Erythroblast (primary cell): ENCODE results near the gene UBE2Q2.

Experiments
- DNase-seq, 2 experiments: peaks; one replicate each; lab custom pipeline; 2025; lab: John Stamatoyannopoulos, UW
- GATA1 ChIP-seq: IDR thresholded peaks from 2 replicates; pipeline ENCODE4 v1.6.1; 2011; ENCODE audit warnings: low read depth, mild to moderate bottlenecking, control low read depth, low read length, moderate library complexity
- POLR2A ChIP-seq: IDR thresholded peaks from 2 replicates; pipeline ENCODE4 v1.6.1; 2011; ENCODE audit warnings: mild to moderate bottlenecking, low read length

UBE2Q2 gene

GRCh38 chr15:75815811-75816719 is 27.2 kb upstream of the UBE2Q2 start:
- TF ChIP-seq GATA1 (no peak), POLR2A (no peak)
- peak in 1 of 2 experiments; percentile 25 for DNase-seq

GRCh38 chr15:75817138-75817935 is 25.9 kb upstream of the UBE2Q2 start:
- no peak for TF ChIP-seq POLR2A
- no peak for TF ChIP-seq GATA1
- DNase-seq = no peak

DNA sequence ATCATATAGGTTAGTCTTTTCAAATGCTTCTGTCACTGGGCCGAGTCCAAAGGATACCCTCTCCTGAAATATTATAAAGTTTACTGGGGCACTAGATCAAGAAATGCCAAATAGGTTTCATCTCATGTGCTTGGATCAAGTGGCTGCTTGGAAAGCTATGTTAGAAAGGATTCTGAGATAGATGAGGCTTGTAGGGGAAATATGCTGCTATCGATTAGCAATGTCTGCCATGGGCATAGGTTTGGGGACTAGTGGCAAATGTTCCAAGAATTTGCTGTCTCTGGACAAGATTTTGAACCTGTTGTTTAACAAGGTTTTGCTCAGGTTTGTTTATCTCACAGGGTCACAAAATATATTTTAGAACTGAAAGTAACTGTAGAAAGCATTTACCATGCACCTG is 23.0 kb upstream of the UBE2Q2 start:
- DNase-seq = no peak
- TF ChIP-seq GATA1 (no peak), POLR2A (no peak)

- no peak for DNase-seq
- TF ChIP-seq GATA1 (no peak), POLR2A (no peak)
Observed at GRCh38 chr15:75821786-75822345, 21.4 kb upstream of the UBE2Q2 start.

DNA sequence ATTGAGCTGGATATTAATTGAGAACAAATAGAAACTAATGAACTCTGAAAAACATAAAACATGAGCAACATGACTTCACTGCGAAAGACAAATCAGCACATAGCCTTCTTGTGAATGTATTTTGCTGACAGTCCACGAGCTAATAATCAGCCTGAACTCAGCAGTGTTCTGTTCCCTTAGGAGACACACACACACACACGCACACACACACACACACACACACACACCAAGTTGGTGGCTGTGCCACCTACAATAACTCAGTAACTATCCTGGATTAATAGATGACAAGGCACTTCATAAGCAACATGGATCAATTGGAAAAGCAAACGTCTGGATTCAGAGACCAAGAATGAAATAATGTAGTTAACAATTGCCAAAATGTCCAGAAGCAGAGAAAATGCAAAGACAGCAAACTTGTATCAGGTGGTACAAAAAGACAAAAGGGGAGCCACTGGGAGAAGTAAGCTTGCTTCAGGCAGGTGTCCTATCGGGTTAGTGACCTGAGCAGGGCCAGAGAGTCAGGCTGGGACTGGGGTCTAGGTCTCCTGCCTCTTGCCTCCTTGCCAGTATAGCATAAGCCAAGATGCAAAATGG is 20.5 kb upstream of the UBE2Q2 start:
- TF ChIP-seq POLR2A (no peak), GATA1 (no peak)

DNA sequence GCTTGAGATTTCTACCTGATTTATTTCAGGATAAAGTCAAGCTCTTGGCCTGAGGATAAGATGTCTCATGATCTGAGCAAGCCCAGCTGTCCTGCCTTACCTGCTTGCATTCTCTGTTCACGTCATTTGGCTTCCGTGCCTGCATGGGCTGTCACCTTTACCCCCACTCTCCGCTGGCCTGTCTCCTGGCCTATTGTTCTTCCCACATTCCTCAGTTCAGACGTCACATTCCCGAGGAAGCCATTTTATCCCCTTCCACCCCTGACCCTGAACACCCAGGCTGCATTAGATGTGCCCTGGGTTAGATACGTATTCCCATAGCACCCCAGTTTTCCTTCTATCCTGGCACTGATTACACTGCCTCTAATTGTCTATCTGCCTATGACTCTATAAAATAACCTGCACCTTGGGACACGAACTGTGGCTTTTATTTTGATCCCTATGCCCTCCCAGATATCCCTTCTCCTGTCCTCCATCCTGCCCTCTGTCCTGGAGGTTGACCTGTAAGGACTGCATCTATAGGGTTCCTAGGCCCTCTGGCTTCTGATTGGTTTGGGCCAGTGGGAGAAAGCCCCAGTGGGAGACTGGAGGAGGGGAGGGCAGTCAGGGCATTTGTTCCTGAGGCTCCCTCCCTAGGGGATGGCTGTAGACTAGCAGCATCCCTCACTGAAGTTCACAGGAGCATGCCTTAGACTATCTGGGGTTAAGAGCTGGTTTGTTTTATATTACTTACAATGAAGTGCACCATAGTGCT is 19.2 kb upstream of the UBE2Q2 start:
- no peak for TF ChIP-seq POLR2A
- DNase-seq = no peak

More for the DNA sequence above, 20.5 kb upstream of the UBE2Q2 start:
- DNase-seq = no peak

GRCh38 chr15:75827691-75828090 is 15.6 kb upstream of the UBE2Q2 start:
- DNase-seq = no peak

DNA sequence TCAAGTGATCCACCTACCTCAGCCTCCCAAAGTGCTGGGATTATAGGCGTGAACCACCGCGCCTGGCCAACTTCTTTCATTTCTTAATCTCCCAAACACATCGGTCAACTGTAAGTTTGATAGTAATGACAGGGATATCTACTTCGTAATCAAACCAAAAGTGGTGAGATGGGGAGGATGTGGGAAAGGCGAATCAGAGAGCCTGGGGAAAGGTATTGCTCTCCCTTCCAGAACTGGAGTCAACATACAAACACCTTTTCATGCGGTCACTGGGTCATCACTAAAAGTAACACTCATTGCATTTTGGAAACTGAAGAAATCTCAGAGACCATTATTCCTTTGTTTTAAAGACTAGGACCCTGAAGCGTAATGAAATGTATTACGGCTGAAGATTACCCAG is 14.8 kb upstream of the UBE2Q2 start:
- TF ChIP-seq GATA1 (no peak), POLR2A (no peak)
- no peak for DNase-seq

More at GRCh38 chr15:75827691-75828090, 15.6 kb upstream of the UBE2Q2 start:
- TF ChIP-seq GATA1 (no peak), POLR2A (no peak)

- TF ChIP-seq POLR2A (no peak), GATA1 (no peak)
Observed at GRCh38 chr15:75830910-75831805, 12.1 kb upstream of the UBE2Q2 start.

GRCh38 chr15:75831806-75832102 is 11.5 kb upstream of the UBE2Q2 start:
- no peak for TF ChIP-seq POLR2A
- no peak for TF ChIP-seq GATA1
- DNase-seq = no peak

More at GRCh38 chr15:75830910-75831805, 12.1 kb upstream of the UBE2Q2 start:
- peak; percentile 50 to 76 for DNase-seq

DNA sequence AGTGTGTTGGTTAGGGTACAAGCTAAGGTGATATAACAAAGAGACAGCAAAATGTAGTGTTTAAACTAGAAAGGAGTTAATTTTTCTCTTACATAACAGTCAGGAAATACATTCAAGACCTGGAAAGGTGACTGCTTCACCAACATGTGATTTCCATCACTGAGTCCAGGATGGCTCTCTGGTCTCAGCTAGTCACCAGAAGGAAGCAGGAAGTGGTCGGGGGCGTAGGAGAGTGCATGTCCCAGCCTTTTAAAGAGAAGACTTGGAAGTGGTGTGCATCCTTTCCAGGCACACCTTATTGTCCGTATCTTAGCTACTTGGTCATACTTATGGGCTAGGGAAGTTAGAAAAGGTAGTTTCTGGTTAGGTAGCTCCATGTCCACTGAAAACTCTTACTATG is 11.1 kb upstream of the UBE2Q2 start:
- TF ChIP-seq GATA1 (no peak), POLR2A (no peak)
- DNase-seq = no peak

- TF ChIP-seq POLR2A (no peak), GATA1 (no peak)
- DNase-seq = no peak
Observed at GRCh38 chr15:75834021-75834420, 9.2 kb upstream of the UBE2Q2 start.
